ENCODE data around the gene HOXD12. TPM values are rescaled to one million over a fixed set of nuclear protein-coding genes. Genes with fewer than 3 reads are reported as not detected.

HOXD12 gene
- total RNA-seq, 1 donor from 2014 or later: not detected

DNA sequence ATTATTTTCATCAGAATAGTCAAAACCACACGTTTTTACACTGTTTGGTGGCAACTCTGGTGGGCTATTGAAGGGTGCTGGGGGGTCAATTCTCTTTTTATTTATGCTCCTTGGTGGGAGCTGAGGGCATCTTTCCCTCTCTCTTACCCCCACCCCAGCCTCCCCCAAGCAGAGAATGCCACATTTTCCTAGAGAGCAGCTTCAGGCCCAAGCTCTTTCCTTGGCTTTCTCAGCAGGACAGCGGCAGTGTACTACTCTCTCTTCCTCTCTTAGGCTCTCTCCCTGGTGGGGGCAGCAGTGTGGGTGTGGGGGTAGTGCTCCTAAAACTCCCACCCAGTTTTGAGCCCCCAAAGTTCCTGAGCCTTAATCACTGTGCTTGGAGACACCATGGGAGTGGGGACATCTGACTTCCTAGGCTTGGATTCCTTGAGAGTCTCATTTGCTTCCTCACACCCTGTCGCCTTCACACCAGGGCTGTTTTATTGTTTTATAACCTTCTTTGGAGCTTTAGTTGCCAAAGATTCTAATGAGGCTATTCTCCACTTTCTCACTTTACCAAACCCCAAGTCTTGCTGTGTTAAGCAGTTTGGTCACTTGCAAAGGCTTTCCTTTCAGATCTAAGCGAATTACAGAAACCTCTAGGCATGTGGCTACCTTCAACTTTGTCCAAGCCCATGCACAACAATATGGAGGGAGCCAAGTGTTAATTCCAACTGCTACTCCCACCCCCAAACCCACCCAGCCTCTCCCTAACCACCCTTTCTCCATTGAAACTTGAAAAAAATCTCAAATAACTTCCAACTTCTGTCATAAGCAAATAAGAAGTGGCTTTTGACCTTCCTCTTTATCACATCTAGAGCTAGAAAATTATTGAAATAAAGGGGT, 45.7 kb downstream of the HOXD12 start:
- H3K4me3 ChIP-seq (ENCODE audit: low read depth, low read length): peak overlapping the region; percentile 7
- DNase-seq (ENCODE audit: low read depth): no peak
- TF ChIP-seq, protein P1, sequence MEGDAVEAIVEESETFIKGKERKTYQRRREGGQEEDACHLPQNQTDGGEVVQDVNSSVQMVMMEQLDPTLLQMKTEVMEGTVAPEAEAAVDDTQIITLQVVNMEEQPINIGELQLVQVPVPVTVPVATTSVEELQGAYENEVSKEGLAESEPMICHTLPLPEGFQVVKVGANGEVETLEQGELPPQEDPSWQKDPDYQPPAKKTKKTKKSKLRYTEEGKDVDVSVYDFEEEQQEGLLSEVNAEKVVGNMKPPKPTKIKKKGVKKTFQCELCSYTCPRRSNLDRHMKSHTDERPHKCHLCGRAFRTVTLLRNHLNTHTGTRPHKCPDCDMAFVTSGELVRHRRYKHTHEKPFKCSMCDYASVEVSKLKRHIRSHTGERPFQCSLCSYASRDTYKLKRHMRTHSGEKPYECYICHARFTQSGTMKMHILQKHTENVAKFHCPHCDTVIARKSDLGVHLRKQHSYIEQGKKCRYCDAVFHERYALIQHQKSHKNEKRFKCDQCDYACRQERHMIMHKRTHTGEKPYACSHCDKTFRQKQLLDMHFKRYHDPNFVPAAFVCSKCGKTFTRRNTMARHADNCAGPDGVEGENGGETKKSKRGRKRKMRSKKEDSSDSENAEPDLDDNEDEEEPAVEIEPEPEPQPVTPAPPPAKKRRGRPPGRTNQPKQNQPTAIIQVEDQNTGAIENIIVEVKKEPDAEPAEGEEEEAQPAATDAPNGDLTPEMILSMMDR (conservative IDR thresholded peaks at IDR 0.05; ENCODE audit: low read depth, low read length): no peak

DNA sequence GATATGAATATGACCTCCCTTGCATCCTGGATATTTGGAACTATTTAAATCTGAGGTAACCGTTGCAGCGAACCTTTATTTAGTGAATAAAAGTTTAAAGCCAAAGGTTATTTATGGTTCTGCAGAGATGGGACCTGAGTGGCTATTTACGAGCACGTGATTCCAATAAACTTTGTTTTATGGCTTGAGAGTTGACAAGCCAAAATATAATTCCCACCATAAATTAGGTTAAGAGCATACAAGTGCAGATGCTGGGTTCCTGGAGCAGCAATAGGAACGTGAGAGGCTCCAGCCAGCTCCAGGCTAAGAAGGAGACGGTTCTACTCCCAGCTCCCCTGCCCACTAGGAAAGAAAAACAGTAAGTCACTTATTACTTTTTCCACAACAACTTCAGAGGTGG, 46.5 kb downstream of the HOXD12 start:
- peak overlapping the region; percentile 70 for H3K4me3 ChIP-seq (ENCODE audit: low read depth, low read length)
- TF ChIP-seq, protein P1 (conservative IDR thresholded peaks at IDR 0.05; ENCODE audit: low read depth, low read length): no peak
- no peak for DNase-seq (ENCODE audit: low read depth)

DNA sequence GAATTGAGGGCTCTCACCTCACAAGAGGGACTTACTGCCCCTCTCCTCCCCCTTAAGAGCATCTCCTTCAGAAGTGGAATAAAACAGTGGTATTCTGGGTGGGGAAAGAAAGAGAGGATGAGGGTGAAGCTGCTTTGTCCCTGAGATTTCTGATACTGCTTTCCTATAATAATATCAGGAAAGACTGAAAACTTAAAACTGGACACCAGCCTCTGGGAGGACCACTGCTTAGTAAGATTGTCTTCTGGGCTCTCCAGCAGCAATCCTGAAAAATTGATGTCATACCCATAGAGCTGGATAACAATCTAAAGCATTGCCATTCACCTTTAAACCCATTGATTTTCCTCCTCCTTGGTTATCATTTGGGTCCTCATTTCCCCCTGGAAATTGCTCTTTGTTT, 47.0 kb downstream of the HOXD12 start:
- TF ChIP-seq, protein P1 (conservative IDR thresholded peaks at IDR 0.05; ENCODE audit: low read depth, low read length): no peak
- no peak for DNase-seq (ENCODE audit: low read depth)
- H3K4me3 ChIP-seq (ENCODE audit: low read depth, low read length): peak overlapping the region; percentile 70

DNA sequence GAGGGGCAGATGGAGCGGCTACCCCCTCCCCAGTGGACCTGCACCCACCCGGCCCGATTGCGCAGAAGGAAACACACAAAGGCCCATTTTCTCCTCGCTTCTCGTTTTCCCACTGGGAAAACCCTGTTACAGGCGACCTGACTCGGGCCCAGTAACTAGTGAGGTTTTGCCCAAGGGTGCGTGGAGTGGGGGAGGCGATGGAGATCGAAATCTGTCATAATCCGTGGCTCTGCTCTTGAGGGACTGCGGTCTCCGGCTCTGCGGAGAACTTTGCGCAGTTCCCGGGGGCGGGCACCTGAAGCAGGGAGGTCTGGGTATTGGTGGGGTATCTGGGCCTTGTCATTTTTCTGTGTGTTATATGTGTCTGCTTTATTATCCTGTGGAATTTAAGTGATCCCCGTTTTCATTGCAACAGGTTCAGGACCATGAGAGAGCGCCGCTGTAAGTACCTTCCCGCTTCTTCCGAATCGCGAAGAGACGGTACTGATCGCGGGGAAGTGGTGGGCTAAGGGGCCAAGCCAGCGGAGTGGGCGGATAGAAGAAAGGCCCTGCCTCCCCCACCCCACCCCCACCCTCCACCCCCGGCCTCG, 47.7 kb downstream of the HOXD12 start:
- H3K4me3 ChIP-seq (ENCODE audit: low read depth, low read length): peak overlapping the region; percentile 70
- no peak for DNase-seq (ENCODE audit: low read depth)
- TF ChIP-seq, protein P1 (conservative IDR thresholded peaks at IDR 0.05; ENCODE audit: low read depth, low read length): no peak

DNA sequence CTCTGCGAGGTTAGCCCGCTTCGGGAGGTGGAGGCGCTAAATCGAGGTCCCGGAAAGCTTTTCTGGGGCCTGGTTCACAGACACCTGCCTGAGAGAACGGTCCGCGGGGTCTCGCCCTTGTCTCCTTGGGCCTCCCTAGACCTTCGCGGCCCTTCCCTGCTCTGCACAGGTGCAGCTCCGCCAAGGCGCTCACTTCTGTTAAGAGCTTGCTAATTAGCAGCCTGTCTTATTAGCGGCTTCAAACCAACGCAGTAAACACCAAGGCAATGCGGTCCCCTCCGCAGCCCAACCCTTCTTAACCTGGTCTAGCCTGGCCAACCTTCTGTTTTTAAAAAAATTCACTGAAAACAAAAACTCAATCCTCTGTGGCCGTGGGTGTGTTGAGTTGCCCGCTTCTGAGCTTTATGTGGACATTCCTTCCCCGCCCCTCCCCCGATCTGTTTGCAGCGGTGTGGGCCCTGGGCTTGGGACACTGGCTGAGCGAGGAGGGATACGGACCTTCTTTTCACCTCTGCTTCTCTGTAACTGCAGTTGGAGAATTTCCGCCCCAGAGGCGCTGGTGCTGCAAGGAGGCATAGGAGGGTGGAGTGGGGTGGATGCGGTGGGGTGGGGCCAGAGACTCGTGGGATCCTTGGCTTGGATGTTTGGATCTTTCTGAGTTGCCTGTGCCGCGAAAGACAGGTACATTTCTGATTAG, 48.4 kb downstream of the HOXD12 start:
- peak overlapping the region; percentile 70 for H3K4me3 ChIP-seq (ENCODE audit: low read depth, low read length)
- TF ChIP-seq, protein P1 (conservative IDR thresholded peaks at IDR 0.05; ENCODE audit: low read depth, low read length): no peak
- no peak for DNase-seq (ENCODE audit: low read depth)

DNA sequence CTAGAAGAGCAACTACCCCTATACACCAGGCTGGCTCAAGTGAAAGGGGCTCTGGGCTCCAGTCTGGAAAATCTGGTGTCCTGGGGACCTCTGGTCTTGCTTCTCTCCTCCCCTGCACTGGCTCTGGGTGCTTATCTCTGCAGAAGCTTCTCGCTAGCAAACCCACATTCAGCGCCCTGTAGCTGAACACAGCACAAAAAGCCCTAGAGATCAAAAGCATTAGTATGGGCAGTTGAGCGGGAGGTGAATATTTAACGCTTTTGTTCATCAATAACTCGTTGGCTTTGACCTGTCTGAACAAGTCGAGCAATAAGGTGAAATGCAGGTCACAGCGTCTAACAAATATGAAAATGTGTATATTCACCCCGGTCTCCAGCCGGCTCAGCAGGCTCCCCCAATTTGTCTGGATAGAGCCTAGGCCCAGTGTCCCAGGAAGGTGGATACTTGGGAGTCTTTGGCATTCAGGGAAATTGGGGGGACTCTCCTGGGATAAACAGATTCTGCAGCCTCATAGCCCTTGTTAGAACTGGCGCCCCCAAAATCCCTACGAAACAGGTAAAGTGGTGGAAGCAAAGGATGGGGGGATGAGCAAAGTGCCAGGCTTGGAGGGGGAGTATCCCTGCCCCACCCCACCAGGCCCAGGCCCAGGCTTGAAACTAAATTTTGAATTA, 49.3 kb downstream of the HOXD12 start:
- peak overlapping the region; percentile 70 for H3K4me3 ChIP-seq (ENCODE audit: low read depth, low read length)
- DNase-seq (ENCODE audit: low read depth): no peak
- TF ChIP-seq, protein P1 (conservative IDR thresholded peaks at IDR 0.05; ENCODE audit: low read depth, low read length): no peak
